ENCODE data around the gene NR6A1. TPM values are rescaled to one million over a fixed set of nuclear protein-coding genes. Genes with fewer than 3 reads are reported as not detected.

NR6A1 gene
- total RNA-seq, 1 experiment from 2014 or later, result 0.77 TPM

GRCh38 chr9:124676159-124676551 lies 95.0 kb downstream of the NR6A1 start:
- H3K4me1 ChIP-seq (ENCODE audit: insufficient read depth, low read length), result no peaks in the 10 kb centered on the region
- H3F3A ChIP-seq (ENCODE audit: low read length, unreplicated experiment), result no peaks in the 10 kb centered on the region
- TF ChIP-seq CTCF (conservative IDR thresholded peaks at IDR 0.05; ENCODE audit: low read depth, low read length) (no peak), EZH2 (IDR thresholded peaks at IDR 0.05; ENCODE audit: low read length, unreplicated experiment) (no peak), EZH2phosphoT487 (IDR thresholded peaks at IDR 0.05; ENCODE audit: borderline replicate concordance, low read length) (no peak)
- no peaks in the 10 kb centered on the region for H3K79me2 ChIP-seq (ENCODE audit: low read length)
- no peaks in the 10 kb centered on the region for H4K20me1 ChIP-seq (ENCODE audit: low read length)
- H3K27ac ChIP-seq (ENCODE audit: low read length), result no peak overlapping the region
- no peak overlapping the region for H3K9ac ChIP-seq (ENCODE audit: low read length)
- no peak for DNase-seq
- H3K9me3 ChIP-seq (ENCODE audit: low read length), result no peaks in the 10 kb centered on the region
- H3K27me3 ChIP-seq (ENCODE audit: low read length), result no peaks in the 10 kb centered on the region
- no peak overlapping the region for H3K4me3 ChIP-seq (ENCODE audit: low read length)
- intact Hi-C loops (cut with micrococcal nuclease), result no loop called here
- no peak for ATAC-seq
- no peak overlapping the region for H3K4me2 ChIP-seq (ENCODE audit: low read length)
- H3K36me3 ChIP-seq (ENCODE audit: low read depth, low read length), result no peaks in the 10 kb centered on the region
- ChIA-PET CTCF (no interaction called here), POLR2A (ENCODE audit: unreplicated experiment) (no interaction called here)
- no TSS peak for BruUV-seq (replicated peaks)
- no peak overlapping the region for H2AFZ ChIP-seq (ENCODE audit: low read length)
- H3K9me2 ChIP-seq (replicated peaks; ENCODE audit: low read length), result no peaks in the 10 kb centered on the region

- ATAC-seq (no peak), DNase-seq (no peak)
- no TSS peak for BruUV-seq (replicated peaks)
- CTCF ChIA-PET, result no interaction called here
- Histone ChIP-seq H4K20me1 (ENCODE audit: low read length) (no peaks in the 10 kb centered on the region), H3K4me1 (ENCODE audit: insufficient read depth, low read length) (no peaks in the 10 kb centered on the region), H3K79me2 (ENCODE audit: low read length) (no peaks in the 10 kb centered on the region), H3F3A (ENCODE audit: low read length, unreplicated experiment) (no peaks in the 10 kb centered on the region), H3K27ac (ENCODE audit: low read length) (no peak overlapping the region), H3K9me3 (ENCODE audit: low read length) (no peaks in the 10 kb centered on the region), H3K9me2 (replicated peaks; ENCODE audit: low read length) (no peaks in the 10 kb centered on the region), H2AFZ (ENCODE audit: low read length) (no peak overlapping the region), H3K36me3 (ENCODE audit: low read depth, low read length) (no peaks in the 10 kb centered on the region), H3K27me3 (ENCODE audit: low read length) (no peaks in the 10 kb centered on the region), H3K9ac (ENCODE audit: low read length) (no peak overlapping the region), H3K4me3 (ENCODE audit: low read length) (no peak overlapping the region), H3K4me2 (ENCODE audit: low read length) (no peak overlapping the region)
- intact Hi-C loops (cut with micrococcal nuclease), result no loop called here
- TF ChIP-seq EZH2phosphoT487 (IDR thresholded peaks at IDR 0.05; ENCODE audit: borderline replicate concordance, low read length) (no peak), EZH2 (IDR thresholded peaks at IDR 0.05; ENCODE audit: low read length, unreplicated experiment) (no peak), CTCF (conservative IDR thresholded peaks at IDR 0.05; ENCODE audit: low read depth, low read length) (0 out of 2 replicates have a peak, but pooled peaks have one; percentile 21)
- POLR2A ChIA-PET (ENCODE audit: unreplicated experiment), result no interaction called here
Observed at GRCh38 chr9:124675261-124676158, 95.6 kb downstream of the NR6A1 start.

- Histone ChIP-seq H3K36me3 (ENCODE audit: low read depth, low read length) (no peaks in the 10 kb centered on the region), H3F3A (ENCODE audit: low read length, unreplicated experiment) (no peaks in the 10 kb centered on the region), H3K9me2 (replicated peaks; ENCODE audit: low read length) (no peaks in the 10 kb centered on the region), H3K4me1 (ENCODE audit: insufficient read depth, low read length) (0 out of 2 replicates have a peak, but pooled peaks cover 2% of the 10 kb centered on the region), H2AFZ (ENCODE audit: low read length) (no peak overlapping the region), H3K4me2 (ENCODE audit: low read length) (no peak overlapping the region), H3K79me2 (ENCODE audit: low read length) (no peaks in the 10 kb centered on the region), H3K9ac (ENCODE audit: low read length) (no peak overlapping the region), H3K27me3 (ENCODE audit: low read length) (no peaks in the 10 kb centered on the region), H3K4me3 (ENCODE audit: low read length) (no peak overlapping the region), H3K27ac (ENCODE audit: low read length) (no peak overlapping the region), H4K20me1 (ENCODE audit: low read length) (no peaks in the 10 kb centered on the region), H3K9me3 (ENCODE audit: low read length) (no peaks in the 10 kb centered on the region)
- TF ChIP-seq CTCF (conservative IDR thresholded peaks at IDR 0.05; ENCODE audit: low read depth, low read length) (no peak), EZH2phosphoT487 (IDR thresholded peaks at IDR 0.05; ENCODE audit: borderline replicate concordance, low read length) (no peak), EZH2 (IDR thresholded peaks at IDR 0.05; ENCODE audit: low read length, unreplicated experiment) (no peak)
- BruUV-seq (replicated peaks), result no TSS peak
- ChIA-PET CTCF (no interaction called here), POLR2A (ENCODE audit: unreplicated experiment) (no interaction called here)
- no peak for ATAC-seq
- DNase-seq, result no peak
- intact Hi-C loops (cut with micrococcal nuclease), result no loop called here
Observed at GRCh38 chr9:124674651-124675050, 96.5 kb downstream of the NR6A1 start.
